NCI-H128 (cell line): ENCODE results near the gene MYEF2.

Experiments
- DNase-seq: peaks from one replicate; lab custom pipeline; 2025; ENCODE audit not compliant: unreplicated experiment; lab: John Stamatoyannopoulos, UW

Gene MYEF2

GRCh38 chr15:48087844-48088243 is 90.3 kb downstream of the MYEF2 start:
- no peak for DNase-seq

GRCh38 chr15:48086576-48086975 is 91.5 kb downstream of the MYEF2 start:
- no peak for DNase-seq

GRCh38 chr15:48086133-48086532 is 92.0 kb downstream of the MYEF2 start:
- DNase-seq: no peak

- no peak for DNase-seq
Observed at GRCh38 chr15:48085591-48085930, 92.5 kb downstream of the MYEF2 start.

- DNase-seq: no peak
Observed at GRCh38 chr15:48084759-48085590, 93.1 kb downstream of the MYEF2 start.
